ENCODE measurements around the gene LRRTM2.
"Not testable (repeated sequence)": the region's sequence is repeated elsewhere in the genome, so short reads cannot be mapped to it uniquely, and the experiment has no call there.

Gene LRRTM2

DNA sequence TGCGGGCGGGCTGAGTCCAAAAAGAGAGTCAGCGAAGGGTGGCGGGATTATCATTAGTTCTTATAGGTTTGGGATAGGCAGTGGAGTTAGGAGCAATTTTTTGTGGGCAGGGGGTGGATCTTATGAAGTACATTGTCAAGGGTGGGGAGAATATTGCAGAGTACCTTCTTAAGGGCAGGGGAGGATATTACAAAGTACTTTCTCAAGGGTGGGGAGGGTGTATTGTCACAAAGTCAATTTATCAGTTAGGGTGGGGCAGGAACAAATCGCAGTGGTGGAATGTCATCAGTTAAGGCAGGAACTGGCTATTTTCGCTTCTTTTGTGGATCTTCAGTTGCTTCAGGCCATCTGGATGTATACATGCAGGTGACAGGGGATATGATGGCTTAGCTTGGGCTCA lies 40.3 kb downstream of the LRRTM2 start:
- not testable (repeated sequence) for DNase-seq

DNA sequence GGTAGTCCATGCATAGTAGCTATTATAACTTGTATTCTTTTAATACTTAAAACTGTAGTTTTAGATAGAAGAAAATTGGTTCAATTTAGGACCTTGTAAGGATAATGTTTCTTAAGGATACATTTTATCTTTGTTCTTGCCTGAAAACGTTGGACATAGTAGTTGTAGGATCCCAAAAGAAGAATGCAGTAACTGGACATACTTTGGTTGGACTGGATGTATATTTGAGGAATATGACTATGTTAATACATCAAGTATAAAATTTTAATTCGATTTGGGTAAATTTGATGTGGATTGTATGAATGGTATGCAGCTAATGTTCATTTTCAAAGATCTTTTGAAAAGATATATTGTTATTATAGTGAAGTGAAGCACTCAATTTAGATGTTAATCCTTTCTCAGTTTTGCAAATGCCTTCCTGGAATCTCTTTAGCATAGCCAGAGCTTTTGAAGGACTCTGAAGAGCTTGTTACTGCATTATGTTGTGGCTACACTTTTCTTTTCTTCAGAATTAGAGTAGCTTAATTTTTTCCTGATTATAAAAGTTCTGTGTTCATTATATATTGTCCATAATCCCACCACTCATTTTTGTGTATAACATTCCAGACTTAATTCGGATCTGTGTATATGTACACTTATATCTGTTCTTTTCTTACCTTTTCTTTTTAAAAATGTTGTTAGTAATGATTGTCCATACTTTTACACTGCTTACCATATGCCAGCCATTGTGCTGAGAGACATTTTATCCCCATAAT lies 41.2 kb downstream of the LRRTM2 start:
- DNase-seq: no peak

DNA sequence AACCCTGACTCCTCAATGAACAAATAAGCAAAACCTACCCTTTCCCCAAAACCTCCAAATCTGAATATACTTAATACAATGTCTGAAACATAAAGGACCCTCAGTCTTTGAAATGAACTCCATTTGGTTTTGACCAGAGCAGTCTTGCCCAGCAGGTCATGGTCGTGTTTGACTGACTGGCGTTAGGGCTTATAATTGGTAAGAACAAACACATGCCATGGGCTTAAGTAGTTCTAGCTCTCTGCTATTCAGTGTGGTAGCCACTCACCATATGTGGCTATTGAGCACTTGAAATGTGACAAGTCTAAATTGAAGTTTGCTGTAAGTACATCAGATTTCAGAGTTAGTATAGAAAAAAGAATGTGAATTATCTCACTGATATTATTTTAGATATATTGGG lies 42.1 kb downstream of the LRRTM2 start:
- no peak for DNase-seq

DNA sequence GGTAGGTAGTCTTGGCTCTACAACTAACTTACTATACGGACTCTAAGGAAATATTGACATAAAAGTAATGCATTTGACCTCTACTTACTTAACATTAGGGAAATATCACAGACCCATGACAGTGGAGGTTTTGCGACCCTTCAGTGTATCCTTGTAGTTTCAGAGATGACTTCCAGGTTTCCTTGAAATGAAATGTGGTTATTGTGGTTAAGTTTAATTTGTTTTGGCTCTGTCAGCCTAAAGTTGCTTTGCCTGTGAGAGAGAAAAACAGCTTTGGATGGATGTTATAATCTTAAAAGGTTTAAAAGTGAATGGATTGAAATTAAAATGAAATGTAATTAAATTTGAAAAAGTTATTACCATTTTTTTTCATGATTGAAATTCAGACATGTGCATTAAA lies 42.9 kb downstream of the LRRTM2 start:
- DNase-seq: no peak

DNA sequence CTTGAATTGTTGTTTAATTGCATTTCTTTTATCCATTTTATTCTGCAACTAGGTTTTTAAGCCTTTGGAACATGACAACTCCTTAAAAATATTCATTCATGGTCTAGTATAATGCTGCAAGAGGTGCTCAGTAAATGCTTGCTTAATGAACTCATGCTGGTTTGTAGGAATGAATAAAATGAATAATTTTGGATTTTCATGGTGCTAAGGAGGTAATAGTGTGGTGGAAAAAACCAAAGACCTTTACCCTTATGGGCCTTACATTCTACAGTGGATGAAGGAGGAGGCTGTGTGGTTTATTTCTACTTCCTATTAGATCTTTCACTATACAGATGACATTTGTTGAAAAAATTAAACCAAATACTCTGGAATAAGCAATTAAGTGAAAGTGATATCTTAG lies 43.4 kb downstream of the LRRTM2 start:
- DNase-seq: no peak

DNA sequence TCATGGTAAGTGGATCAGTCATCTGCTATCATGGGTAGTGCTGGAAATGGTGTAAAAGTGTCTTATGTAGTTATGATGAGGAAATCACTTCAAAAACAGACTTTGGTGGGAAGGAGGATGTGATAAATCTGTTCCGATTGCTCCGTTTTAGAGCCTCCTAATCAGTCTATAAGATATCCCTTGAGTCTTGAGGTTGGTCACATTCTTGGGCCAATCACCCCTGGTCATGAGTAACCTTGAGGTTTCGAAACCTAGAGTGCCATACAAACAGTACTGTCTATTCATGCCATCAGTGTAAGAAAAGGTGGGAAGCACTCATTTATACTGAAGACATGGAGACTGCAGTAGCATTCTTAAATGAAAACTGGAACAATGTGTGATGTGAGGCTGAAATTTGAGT lies 45.8 kb downstream of the LRRTM2 start:
- DNase-seq: no peak

DNA sequence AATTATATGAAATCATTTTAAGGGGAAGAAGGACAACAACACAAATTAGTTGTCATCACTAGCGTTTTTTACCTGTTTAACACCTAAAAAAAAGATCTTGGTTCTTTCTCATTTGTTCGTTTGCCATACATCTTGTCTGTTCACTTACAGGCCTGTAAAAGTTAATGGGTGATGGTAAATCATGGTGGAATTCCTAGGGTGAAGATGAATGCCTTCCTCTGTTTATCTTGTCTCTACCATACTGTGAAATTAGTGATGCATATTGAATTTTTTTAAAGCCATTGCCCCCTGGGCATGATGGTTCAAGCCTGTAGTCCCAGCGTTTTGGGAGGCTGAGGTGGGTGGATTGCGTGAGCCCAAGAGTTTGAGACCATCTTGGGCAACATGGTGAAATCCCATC lies 46.6 kb downstream of the LRRTM2 start:
- no peak for DNase-seq

DNA sequence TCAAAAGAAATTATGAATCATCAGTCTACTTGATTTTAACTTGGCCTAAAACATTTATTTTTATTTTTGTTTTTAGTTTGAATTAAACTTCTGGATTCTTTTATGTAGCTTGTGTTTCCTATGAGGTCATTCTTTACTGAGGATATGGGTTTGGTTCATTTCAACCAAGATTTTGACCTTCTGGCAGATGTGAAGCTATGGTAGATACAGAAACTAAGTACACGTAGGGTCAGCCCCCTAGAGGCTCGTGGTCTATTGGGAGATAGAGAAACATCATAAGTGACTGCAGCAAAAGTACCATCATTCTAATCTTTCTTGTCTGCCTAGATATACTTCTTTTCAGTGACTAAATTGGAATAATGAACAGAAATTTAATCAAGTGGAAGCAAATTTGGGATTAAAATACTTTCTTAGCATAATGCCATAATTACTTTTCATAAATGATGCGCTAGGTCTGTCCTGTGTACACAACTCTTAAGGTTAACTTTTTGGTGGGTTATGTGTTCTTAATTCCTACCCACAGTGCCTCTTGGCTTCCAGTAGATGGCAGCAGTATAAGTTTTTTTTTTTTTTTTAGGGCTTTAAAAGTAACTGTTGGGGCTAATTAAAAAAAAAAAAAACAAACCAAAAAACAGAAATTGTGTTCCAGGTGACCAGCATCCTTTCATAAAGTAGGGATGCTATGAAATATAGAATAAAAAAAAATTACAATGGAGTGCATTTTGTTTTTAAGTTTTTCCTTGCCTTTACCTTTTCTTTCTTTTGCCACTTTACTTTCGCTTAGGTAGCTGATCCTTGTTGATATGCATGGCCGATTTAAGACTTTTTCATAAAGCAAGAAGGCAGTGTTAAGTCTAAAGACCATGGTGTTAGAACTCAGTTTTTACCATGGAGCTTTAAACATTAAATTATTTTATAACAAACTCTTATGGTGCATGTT lies 49.9 kb downstream of the LRRTM2 start:
- DNase-seq: no peak

DNA sequence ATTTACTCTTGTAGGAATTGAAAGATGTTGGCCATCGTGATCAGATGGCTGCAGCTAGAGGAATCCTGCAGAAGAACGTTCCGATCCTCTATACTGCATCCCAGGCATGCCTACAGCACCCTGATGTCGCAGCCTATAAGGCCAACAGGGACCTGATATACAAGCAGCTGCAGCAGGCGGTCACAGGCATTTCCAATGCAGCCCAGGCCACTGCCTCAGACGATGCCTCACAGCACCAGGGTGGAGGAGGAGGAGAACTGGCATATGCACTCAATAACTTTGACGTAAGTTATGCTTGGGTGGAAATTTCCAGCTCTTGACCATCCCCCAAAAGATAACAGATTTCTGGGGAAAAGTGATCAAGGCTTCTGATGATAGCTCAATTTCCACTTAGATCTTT lies 50.6 kb downstream of the LRRTM2 start:
- no peak for DNase-seq

DNA sequence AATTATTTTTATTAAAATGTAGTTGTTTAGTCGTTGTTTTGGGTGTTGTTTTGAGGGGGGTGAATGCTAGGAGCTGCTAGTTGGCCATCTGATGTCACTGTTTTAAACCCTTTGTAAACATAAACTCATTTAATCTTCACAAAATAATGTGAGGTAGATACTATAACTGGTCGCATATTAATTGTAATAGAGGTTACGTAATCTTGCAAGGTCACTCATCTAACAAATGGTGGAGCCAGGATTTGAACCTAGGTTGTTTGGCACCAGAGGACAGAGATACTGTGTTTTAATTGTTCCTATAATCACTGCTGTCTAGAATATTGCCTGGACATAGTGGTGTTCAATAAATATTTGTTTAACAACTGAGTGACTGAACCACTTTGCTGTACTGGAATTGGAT lies 54.4 kb downstream of the LRRTM2 start:
- DNase-seq: no peak

DNA sequence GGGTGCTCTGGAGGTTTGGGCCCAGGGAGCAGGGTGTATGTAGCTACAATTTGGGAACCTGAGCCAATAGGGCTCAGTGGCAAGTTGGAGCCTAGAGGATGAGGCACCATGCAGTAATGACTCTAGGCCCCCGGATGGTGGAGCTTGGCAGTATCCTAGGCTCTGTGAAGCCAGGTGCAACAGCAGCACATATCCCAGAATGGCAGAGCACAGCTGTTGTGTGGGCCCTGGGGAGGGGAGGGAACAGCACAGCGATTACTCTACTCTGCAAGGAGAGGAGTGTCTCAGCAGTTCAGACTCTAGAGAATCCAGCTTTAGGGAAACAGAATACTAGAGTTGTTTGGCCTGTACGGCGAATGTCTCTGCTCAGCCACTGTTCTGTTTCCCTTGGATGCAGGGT lies 56.1 kb downstream of the LRRTM2 start:
- no peak for DNase-seq

Measured in stimulated activated CD4-positive, alpha-beta T cell treated with anti-CD3 and anti-CD28 coated beads, Interleukin-12 subunit alpha, Interleukin-12 subunit beta, amount 100 ng/mL, for 4 hours (primary cell).